ENCODE measurements around the gene ALOX15.

DNA sequence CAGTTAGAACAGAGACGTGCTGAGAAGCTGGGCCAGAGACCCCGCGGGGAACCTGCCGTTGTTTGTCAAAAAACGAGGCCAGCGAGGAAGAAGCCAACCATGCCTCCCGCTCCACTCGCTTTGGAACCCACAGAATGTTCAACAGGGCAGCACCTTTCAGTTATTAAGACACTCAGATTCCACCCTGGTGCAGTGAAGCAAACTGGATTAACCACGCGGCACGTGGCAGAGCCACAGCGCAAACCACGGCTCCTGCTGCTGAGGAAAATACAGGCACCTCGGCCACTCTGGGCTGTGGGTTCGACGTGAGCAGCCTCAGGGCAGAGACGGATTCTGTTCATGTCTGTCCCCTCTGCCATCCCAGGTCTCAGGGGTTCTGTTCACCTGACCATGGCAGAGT is 24.4 kb downstream of the ALOX15 start:
- TF ChIP-seq TAF1 (IDR thresholded peaks at IDR 0.05; ENCODE audit: borderline replicate concordance, low read depth, low read length) = no peak
- no peak for TF ChIP-seq POLR2A (IDR thresholded peaks at IDR 0.05; ENCODE audit: low read depth, low read length)
